MCF 10A (cell line): ENCODE data around the gene KDM4B. TPM values are rescaled to one million over a fixed set of nuclear protein-coding genes. Genes with fewer than 3 reads are reported as not detected.
A peak's percentile ranks its signal among the peaks of the same experiment; 100 is the strongest.

ENCODE experiments used
- BruUV-seq: library from RNA; stranded (reverse); fragments of 400-500 nt; replicated peaks from 2 replicates; lab custom pipeline; 2021; lab: Mats Ljungman, UMichigan
- CTCF ChIA-PET: fragments of 300-600 bp; sonication (Branson Sonifier 250); formaldehyde crosslinking; extraction: SDS; loops from one replicate; lab custom pipeline; 2021; ENCODE audit warnings: antibody characterized with exemption, inconsistent platforms; lab: Yijun Ruan, JAX
- POLR2A ChIA-PET: fragments of 300-600, 350-650 bp; sonication (Branson Sonifier 250); formaldehyde crosslinking; extraction: SDS; loops from one replicate; lab custom pipeline; 2020; ENCODE audit warnings: antibody characterized with exemption, inconsistent platforms; lab: Yijun Ruan, JAX
- DNase-seq: peaks from one replicate; pipeline ENCODE4 v3.0.0-alpha.2; 2018; ENCODE audit not compliant: unreplicated experiment
- H3K27ac Mint-ChIP-seq: one replicate; pipeline ENCODE4 v1.8.0; 2022; ENCODE audit warnings: mild to moderate bottlenecking, low read depth, mixed read lengths; ENCODE audit not compliant: unreplicated experiment
- H3K27me3 Mint-ChIP-seq: one replicate; pipeline ENCODE4 v1.8.0; 2022; ENCODE audit warnings: mixed read lengths; ENCODE audit not compliant: insufficient read depth, unreplicated experiment
- H3K36me3 Mint-ChIP-seq: one replicate; pipeline ENCODE4 v1.8.0; 2022; ENCODE audit warnings: mild to moderate bottlenecking, moderate library complexity, mixed read lengths; ENCODE audit not compliant: insufficient read depth, unreplicated experiment
- H3K4me1 Mint-ChIP-seq: one replicate; pipeline ENCODE4 v1.8.0; 2022; ENCODE audit warnings: mixed read lengths; ENCODE audit not compliant: insufficient read depth, unreplicated experiment
- H3K4me3 Mint-ChIP-seq: one replicate; pipeline ENCODE4 v1.8.0; 2022; ENCODE audit warnings: mild to moderate bottlenecking, moderate library complexity, mixed read lengths; ENCODE audit not compliant: unreplicated experiment
- H3K9me3 Mint-ChIP-seq: one replicate; pipeline ENCODE4 v1.8.0; 2022; ENCODE audit warnings: mixed read lengths; ENCODE audit not compliant: unreplicated experiment
- intact Hi-C: fragments of 100-400 bp; cut with micrococcal nuclease; formaldehyde crosslinking; loops from 2 replicates; pipeline ENCODE4 v1.14.1; 2022
- total RNA-seq: library from RNA; stranded (reverse); gene quantifications from 2 replicates; pipeline ENCODE4 v1.2.3, GENCODE V29; 2022
- TF ChIP-seq, protein P1 (sequence below): fragments of 200-600 bp; IDR thresholded peaks from one replicate; pipeline ENCODE4 v1.8.0; 2022; ENCODE audit warnings: antibody characterized with exemption, mild to moderate bottlenecking; ENCODE audit not compliant: unreplicated experiment

Gene KDM4B
- total RNA-seq, 1 experiment from 2014 or later = 34.4 TPM

DNA sequence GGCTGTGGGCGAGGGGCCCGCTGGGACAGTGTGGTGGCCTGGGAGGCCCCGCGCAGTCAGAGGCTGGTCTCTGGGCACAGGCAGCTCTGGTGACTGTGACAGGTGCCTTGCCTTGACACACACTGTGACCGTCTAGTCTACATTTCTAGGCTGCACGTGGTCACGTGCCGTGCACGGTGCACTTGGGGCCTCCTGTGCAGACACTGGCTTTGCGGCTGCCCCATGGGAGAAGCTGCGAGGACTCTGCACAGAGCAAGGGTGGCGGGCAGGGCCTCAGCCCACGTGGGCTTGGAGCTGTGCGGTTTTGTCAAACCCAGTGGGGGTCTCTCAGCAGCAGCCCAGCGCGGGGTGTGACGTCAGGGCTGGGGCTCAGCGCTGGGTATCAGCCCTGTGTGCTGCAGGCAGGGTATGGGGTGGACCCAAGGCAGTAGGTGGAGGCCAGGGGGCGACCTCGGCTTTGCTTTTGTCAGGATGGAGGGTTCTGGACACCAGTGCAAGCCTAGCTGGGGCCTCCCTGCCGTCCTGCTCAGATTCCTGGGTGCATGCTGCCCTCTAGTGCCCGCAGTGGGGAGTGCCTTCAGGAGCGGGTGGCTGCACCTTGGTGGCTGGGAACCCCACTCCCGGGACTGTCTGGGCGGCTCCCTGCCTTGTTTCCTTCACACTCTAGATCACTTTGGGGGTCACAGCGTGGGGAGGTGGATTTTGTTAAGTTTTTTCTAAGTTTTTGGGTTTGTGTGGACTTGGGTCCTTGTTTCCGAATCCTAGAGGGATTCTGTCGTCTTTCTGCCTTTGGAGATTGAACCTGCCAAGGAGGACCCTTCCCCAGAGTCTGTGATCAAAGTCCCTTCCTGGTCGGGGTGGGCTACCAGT is 62.6 kb downstream of the KDM4B start:
- H3K4me3 Mint-ChIP-seq = no peak overlapping the region
- no TSS peak for BruUV-seq
- no peak overlapping the region for H3K27ac Mint-ChIP-seq
- H3K36me3 Mint-ChIP-seq = peaks cover 24% of the 10 kb centered on the region
- no peaks in the 10 kb centered on the region for H3K9me3 Mint-ChIP-seq
- TF ChIP-seq, protein P1, sequence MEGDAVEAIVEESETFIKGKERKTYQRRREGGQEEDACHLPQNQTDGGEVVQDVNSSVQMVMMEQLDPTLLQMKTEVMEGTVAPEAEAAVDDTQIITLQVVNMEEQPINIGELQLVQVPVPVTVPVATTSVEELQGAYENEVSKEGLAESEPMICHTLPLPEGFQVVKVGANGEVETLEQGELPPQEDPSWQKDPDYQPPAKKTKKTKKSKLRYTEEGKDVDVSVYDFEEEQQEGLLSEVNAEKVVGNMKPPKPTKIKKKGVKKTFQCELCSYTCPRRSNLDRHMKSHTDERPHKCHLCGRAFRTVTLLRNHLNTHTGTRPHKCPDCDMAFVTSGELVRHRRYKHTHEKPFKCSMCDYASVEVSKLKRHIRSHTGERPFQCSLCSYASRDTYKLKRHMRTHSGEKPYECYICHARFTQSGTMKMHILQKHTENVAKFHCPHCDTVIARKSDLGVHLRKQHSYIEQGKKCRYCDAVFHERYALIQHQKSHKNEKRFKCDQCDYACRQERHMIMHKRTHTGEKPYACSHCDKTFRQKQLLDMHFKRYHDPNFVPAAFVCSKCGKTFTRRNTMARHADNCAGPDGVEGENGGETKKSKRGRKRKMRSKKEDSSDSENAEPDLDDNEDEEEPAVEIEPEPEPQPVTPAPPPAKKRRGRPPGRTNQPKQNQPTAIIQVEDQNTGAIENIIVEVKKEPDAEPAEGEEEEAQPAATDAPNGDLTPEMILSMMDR = peak; percentile 95
- H3K27me3 Mint-ChIP-seq = no peaks in the 10 kb centered on the region
- ChIA-PET POLR2A (interaction anchor here (0.6 to 3.3 kb wide), 5 partner anchors 35 to 145 kb away, joined by 3 to 14 read pairs (median 4); no protein-coding TSS in a partner anchor), CTCF (interaction anchor here (0.5 to 4.0 kb wide), 26 partner anchors 10 to 602 kb away, joined by 3 to 40 read pairs (median 4); partner anchors contain the start of gene PTPRS)
- intact Hi-C loops = loop anchor here (1.0 kb wide), 3 partner anchors 119 to 222 kb away; no protein-coding TSS in a partner anchor
- DNase-seq = peak; percentile 82
- no peaks in the 10 kb centered on the region for H3K4me1 Mint-ChIP-seq

DNA sequence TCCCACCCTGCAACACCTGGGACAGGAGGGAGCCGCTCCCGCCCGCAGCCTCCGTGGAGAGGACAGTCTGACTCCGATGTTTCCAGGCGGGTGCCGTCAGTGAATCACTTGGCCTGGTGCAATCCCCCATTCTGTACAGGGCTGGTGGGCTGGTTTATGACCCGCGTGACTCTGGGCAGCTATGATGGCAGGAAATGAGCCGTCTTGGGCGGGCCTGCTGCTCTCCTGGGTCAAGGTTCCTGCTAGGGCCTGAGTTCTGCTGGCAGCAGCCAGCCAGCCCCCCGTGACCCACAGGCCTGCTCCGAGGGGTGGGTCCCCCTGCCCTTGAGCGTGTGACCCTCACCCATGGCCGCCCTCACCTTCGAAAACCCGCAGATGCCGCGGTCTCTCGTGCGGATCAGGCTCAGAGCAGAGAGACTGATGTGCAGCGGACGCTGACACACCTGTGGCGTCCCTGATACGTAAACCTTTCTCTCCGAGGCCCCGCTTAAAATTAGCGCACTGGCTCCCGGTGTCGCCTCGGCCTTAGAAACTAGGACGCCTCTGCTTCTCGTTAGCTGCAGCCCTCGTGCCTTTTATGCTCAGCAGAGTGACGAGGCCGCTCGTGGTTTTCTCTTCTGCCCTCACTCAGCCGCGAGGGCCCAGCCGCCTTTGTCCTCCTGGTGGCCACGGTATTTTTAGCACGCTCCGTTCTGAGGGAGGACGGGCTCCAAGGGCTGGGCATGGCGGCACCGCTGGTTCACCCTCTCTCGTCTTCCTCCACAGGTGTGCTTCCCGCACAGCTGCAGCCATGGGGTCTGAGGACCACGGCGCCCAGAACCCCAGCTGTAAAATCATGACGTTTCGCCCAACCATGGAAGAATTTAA is 63.4 kb downstream of the KDM4B start:
- POLR2A ChIA-PET = interaction anchor here (0.6 to 3.3 kb wide), 5 partner anchors 37 to 146 kb away, joined by 3 to 14 read pairs (median 3); no protein-coding TSS in a partner anchor
- Mint-ChIP-seq H3K9me3 (no peaks in the 10 kb centered on the region), H3K4me3 (no peak overlapping the region), H3K27ac (no peak overlapping the region), H3K27me3 (no peaks in the 10 kb centered on the region), H3K4me1 (peaks cover 6% of the 10 kb centered on the region), H3K36me3 (peaks cover 21% of the 10 kb centered on the region)
- no peak for DNase-seq
- TF ChIP-seq, protein P1 = no peak
- intact Hi-C loops = no loop called here
- CTCF ChIA-PET = interaction anchor here (0.7 to 4.0 kb wide), 13 partner anchors 14 to 553 kb away, joined by 3 to 40 read pairs (median 4); no protein-coding TSS in a partner anchor
- no TSS peak for BruUV-seq

DNA sequence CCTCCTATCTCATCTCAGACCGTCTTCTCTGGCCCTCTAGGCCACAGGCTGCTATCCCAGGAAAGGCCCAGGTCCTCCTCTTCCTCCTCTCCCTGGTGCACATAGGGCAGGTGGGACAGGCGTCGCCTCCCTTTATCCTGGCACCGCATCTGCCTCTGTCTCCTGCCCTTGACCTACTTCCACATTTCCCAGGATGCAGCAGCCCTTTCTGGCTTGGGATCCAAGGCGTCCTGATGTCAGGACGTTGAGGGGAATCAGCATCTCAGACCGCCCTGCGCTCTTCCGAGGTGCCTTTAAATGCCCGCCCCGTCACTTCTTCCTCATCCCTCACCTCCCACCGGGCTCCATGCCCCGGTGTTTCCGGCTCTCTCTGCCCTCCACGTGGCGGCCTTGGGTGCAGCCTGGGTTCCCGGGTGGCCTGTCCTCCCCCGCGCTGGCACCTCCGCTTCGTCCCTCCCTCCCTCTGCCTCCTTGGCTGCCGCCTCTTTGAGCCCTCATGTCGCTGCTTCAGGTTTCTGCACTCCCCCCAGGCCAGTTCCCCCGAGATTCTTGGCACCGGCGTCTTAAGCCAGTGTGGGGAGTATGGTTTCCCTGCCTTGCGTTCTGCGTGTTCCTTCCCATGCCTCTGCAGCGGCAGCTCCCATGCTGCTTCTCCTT is 66.3 kb downstream of the KDM4B start:
- ChIA-PET CTCF (interaction anchor here (0.7 to 1.1 kb wide), 3 partner anchors 124 to 225 kb away, joined by 3 to 4 read pairs (median 3); no protein-coding TSS in a partner anchor), POLR2A (no interaction called here)
- Mint-ChIP-seq H3K27ac (no peak overlapping the region), H3K4me1 (peaks cover 6% of the 10 kb centered on the region), H3K27me3 (no peaks in the 10 kb centered on the region), H3K36me3 (peaks cover 31% of the 10 kb centered on the region), H3K9me3 (no peaks in the 10 kb centered on the region), H3K4me3 (no peak overlapping the region)
- DNase-seq = no peak
- intact Hi-C loops = no loop called here
- TF ChIP-seq, protein P1 = no peak
- BruUV-seq = no TSS peak
